ENCODE results near the gene HBG2.
"Not testable (repeated sequence)": the region's sequence is repeated elsewhere in the genome, so short reads cannot be mapped to it uniquely, and the experiment has no call there.

GRCh38 chr11:5249807-5250396 lies 4.7 kb downstream of the HBG2 start, which contains the start of gene HBG1:
- not testable (repeated sequence) for TF ChIP-seq EZH2 (IDR thresholded peaks at IDR 0.05; ENCODE audit: insufficient read depth, poor library complexity, severe bottlenecking); EZH2phosphoT487 (IDR thresholded peaks at IDR 0.05; ENCODE audit: insufficient read depth, low read depth)

All from GM23248 (cell line).